CD14-positive monocyte (primary cell): ENCODE measurements around the gene FRMPD2. TPM values are rescaled to one million over a fixed set of nuclear protein-coding genes. Genes with fewer than 3 reads are reported as not detected.

Source experiments
- DNase-seq, 3 donors: peaks; one replicate each; pipeline ENCODE4 v3.0.0-alpha.2; 2011 to 2022
- H2AFZ ChIP-seq: 2 replicates; pipeline ENCODE4 v1.6.0; 2012; ENCODE audit warnings: mild to moderate bottlenecking, low read depth, low read length, inconsistent platforms; ENCODE audit not compliant: insufficient read depth, poor library complexity, severe bottlenecking
- H3K27ac ChIP-seq, 2 donors: 1 replicate in 1 of 2; 2 replicates in 1 of 2; pipeline ENCODE4 v1.5.1; 2012 to 2013; ENCODE audit warnings: low read length in 2 of 2, control low read depth in 1 of 2, inconsistent platforms in 1 of 2, low read depth in 1 of 2, mild to moderate bottlenecking in 1 of 2
- H3K27me3 ChIP-seq, 2 donors: one replicate each; pipeline versions ENCODE4 v1.6.0 to v1.6.1; 2011 to 2013; ENCODE audit warnings: low read length in 2 of 2; ENCODE audit not compliant: control insufficient read depth in 2 of 2, insufficient read depth in 2 of 2
- H3K36me3 ChIP-seq, 2 donors: replicated peaks in 1 of 2; 1 replicate in 1 of 2; 2 replicates in 1 of 2; pipeline versions ENCODE4 v1.5.1 to v1.6.1; 2012 to 2013; ENCODE audit warnings: low read length in 2 of 2, control low read depth in 1 of 2, inconsistent platforms in 1 of 2, mild to moderate bottlenecking in 1 of 2; ENCODE audit not compliant: insufficient read depth in 2 of 2, control insufficient read depth in 1 of 2
- H3K4me1 ChIP-seq, 2 donors: 1 replicate in 1 of 2; 2 replicates in 1 of 2; pipeline versions ENCODE4 v1.5.1 to v1.6.1; 2012 to 2013; ENCODE audit warnings: low read length in 2 of 2, control low read depth in 1 of 2, inconsistent platforms in 1 of 2, mild to moderate bottlenecking in 1 of 2, moderate library complexity in 1 of 2; ENCODE audit not compliant: insufficient read depth in 2 of 2, control insufficient read depth in 1 of 2
- H3K4me2 ChIP-seq: replicated peaks from 2 replicates; pipeline ENCODE3; 2012; ENCODE audit warnings: low read length, moderate library complexity, mild to moderate bottlenecking; ENCODE audit not compliant: poor library complexity, severe bottlenecking; ENCODE audit errors: extremely low read depth
- H3K4me3 ChIP-seq, 3 experiments: fragments of 200-600 bp in 1 of 3; sonication (generic) in 1 of 3; replicated peaks in 1 of 3; 1 replicate in 2 of 3; 2 replicates in 1 of 3; pipeline ENCODE4 v1.5.1; 2011 to 2013; ENCODE audit warnings: low read length in 3 of 3, mild to moderate bottlenecking in 3 of 3, control low read depth in 2 of 3, low read depth in 2 of 3, inconsistent platforms in 1 of 3, moderate library complexity in 1 of 3
- H3K79me2 ChIP-seq: 2 replicates; pipeline ENCODE4 v1.6.0; 2012; ENCODE audit warnings: mild to moderate bottlenecking, control low read depth, inconsistent platforms, low read length, moderate library complexity; ENCODE audit not compliant: insufficient read depth
- H3K9ac ChIP-seq: 2 replicates; pipeline ENCODE4 v1.6.0; 2017; ENCODE audit warnings: low read length, mild to moderate bottlenecking; ENCODE audit not compliant: insufficient read depth, poor library complexity, severe bottlenecking
- H3K9me3 ChIP-seq, 2 donors: replicated peaks in 1 of 2; 1 replicate in 1 of 2; 2 replicates in 1 of 2; pipeline versions ENCODE4 v1.5.1 to v1.6.1; 2012 to 2013; ENCODE audit warnings: low read length in 2 of 2, control low read depth in 1 of 2; ENCODE audit not compliant: control insufficient read depth in 1 of 2, insufficient read depth in 1 of 2
- H4K20me1 ChIP-seq: 2 replicates; pipeline ENCODE4 v1.6.0; 2012; ENCODE audit warnings: mild to moderate bottlenecking, low read length, control low read depth, moderate library complexity; ENCODE audit not compliant: insufficient read depth
- H3K27ac Mint-ChIP-seq, 7 donors: one replicate each; pipeline ENCODE4 v1.8.0; 2020; ENCODE audit warnings: mild to moderate bottlenecking in 7 of 7, mixed read lengths in 7 of 7, moderate library complexity in 6 of 7, inconsistent platforms in 2 of 7
- H3K27me3 Mint-ChIP-seq, 3 donors: one replicate each; pipeline ENCODE4 v1.8.0; 2021 to 2022; ENCODE audit warnings: low read depth in 3 of 3, mild to moderate bottlenecking in 3 of 3, mixed read lengths in 3 of 3, moderate library complexity in 3 of 3, inconsistent platforms in 1 of 3
- H3K36me3 Mint-ChIP-seq, 2 donors: one replicate each; pipeline ENCODE4 v1.8.0; 2020; ENCODE audit warnings: mixed read lengths in 2 of 2, inconsistent platforms in 1 of 2, mild to moderate bottlenecking in 1 of 2
- H3K4me1 Mint-ChIP-seq: one replicate; pipeline ENCODE4 v1.8.0; 2020; ENCODE audit warnings: mild to moderate bottlenecking, mixed read lengths
- H3K4me3 Mint-ChIP-seq, 2 donors: one replicate each; pipeline ENCODE4 v1.8.0; 2020; ENCODE audit warnings: mild to moderate bottlenecking in 2 of 2, mixed read lengths in 2 of 2, moderate library complexity in 1 of 2
- H3K9me3 Mint-ChIP-seq, 7 donors: one replicate each; pipeline ENCODE4 v1.8.0; 2020 to 2022; ENCODE audit warnings: mixed read lengths in 7 of 7, mild to moderate bottlenecking in 6 of 7, moderate library complexity in 6 of 7, inconsistent platforms in 2 of 7
- CTCF ChIP-seq: fragments of 200-600 bp; IDR thresholded peaks from one replicate; pipeline ENCODE4 v1.8.0; 2022; ENCODE audit warnings: antibody characterized with exemption, mild to moderate bottlenecking
- WGBS: methylation state at CpG from one replicate; pipeline ENCODE4 v1.1.5; 2013; ENCODE audit warnings: missing lambda C conversion rate; ENCODE audit not compliant: insufficient coverage; 5-methylcytosine and 5-hydroxymethylcytosine counted together
- intact Hi-C, 2 donors: fragments of 100-400 bp; cut with micrococcal nuclease; formaldehyde crosslinking; loops; one replicate each; pipeline versions ENCODE4 v1.15.0 to v1.15.1; 2023
- polyA plus RNA-seq, 3 donors: library from polyadenylated mRNA; depleted of rRNA in 1 of 3; unstranded in 2 of 3; stranded (reverse) in 1 of 3; fragments of 300-500 nt in 2 of 3; fragments of >200 nt in 1 of 3; fragmentation: Illumina TruSeq in 2 of 3; gene quantifications; 1 replicate in 2 of 3; 2 replicates in 1 of 3; pipeline ENCODE4 v1.2.3, GENCODE V29; 2012 to 2021

FRMPD2 gene
- polyA plus RNA-seq, 3 donors, result not detected

GRCh38 chr10:48253970-48254657 is 20.4 kb downstream of the FRMPD2 start:
- 92% methylated on average over 4 of the region's 9 CpGs for WGBS
- Mint-ChIP-seq H3K9me3 (no peaks in the 10 kb centered on the region), H3K36me3 (no peaks in the 10 kb centered on the region), H3K27me3 (peaks cover 0 to 3% (median 2%) of the 10 kb centered on the region in 3 donors), H3K27ac (no peak overlapping the region), H3K4me3 (no peak overlapping the region), H3K4me1 (no peaks in the 10 kb centered on the region)
- Histone ChIP-seq H4K20me1 (no peaks in the 10 kb centered on the region), H3K4me3 (no peak overlapping the region), H2AFZ (no peak overlapping the region), H3K9me3 (no peaks in the 10 kb centered on the region), H3K27ac (no peak overlapping the region), H3K79me2 (no peaks in the 10 kb centered on the region), H3K9ac (no peak overlapping the region), H3K27me3 (no peaks in the 10 kb centered on the region), H3K4me2 (no peak overlapping the region), H3K4me1 (no peaks in the 10 kb centered on the region), H3K36me3 (no peaks in the 10 kb centered on the region)
- TF ChIP-seq CTCF, result no peak
- no peak for DNase-seq
- intact Hi-C loops, result no loop called here

- no peak overlapping the region for H3K27ac ChIP-seq
- no peak for TF ChIP-seq CTCF
- H3K4me3 ChIP-seq, result no peak overlapping the region
- Mint-ChIP-seq H3K27me3 (peaks cover 0 to 3% (median 2%) of the 10 kb centered on the region in 3 donors), H3K4me1 (peaks cover 2% of the 10 kb centered on the region), H3K9me3 (no peaks in the 10 kb centered on the region), H3K36me3 (no peaks in the 10 kb centered on the region), H3K27ac (peak overlapping the region in 1 of 7 donors; percentile 10), H3K4me3 (no peak overlapping the region)
- H3K27me3 ChIP-seq, result no peaks in the 10 kb centered on the region
- H2AFZ ChIP-seq, result no peak overlapping the region
- DNase-seq, result no peak
- no peak overlapping the region for H3K9ac ChIP-seq
- H3K79me2 ChIP-seq, result no peaks in the 10 kb centered on the region
- no peaks in the 10 kb centered on the region for H4K20me1 ChIP-seq
- WGBS, result 100% methylated on average over 5 of the region's 5 CpGs
- no peaks in the 10 kb centered on the region for H3K9me3 ChIP-seq
- intact Hi-C loops, result no loop called here
- no peak overlapping the region for H3K4me2 ChIP-seq
- no peaks in the 10 kb centered on the region for H3K36me3 ChIP-seq
- H3K4me1 ChIP-seq, result no peaks in the 10 kb centered on the region
Observed at GRCh38 chr10:48252354-48252650, 22.2 kb downstream of the FRMPD2 start.
